HepG2 (cell line): ENCODE results near the gene ZC3H4. TPM values are rescaled to one million over a fixed set of nuclear protein-coding genes. Genes with fewer than 3 reads are reported as not detected.
A peak's percentile ranks its signal among the peaks of the same experiment; 100 is the strongest.

Experiments
- ARNT ChIP-seq: fragments of 450-650 bp; IDR thresholded peaks from 2 replicates; pipeline ENCODE4 v1.6.1; 2017
- ATF7 ChIP-seq, 2 experiments: fragments of 450-650 bp in 1 of 2; sonication (generic) in 1 of 2; formaldehyde crosslinking in 1 of 2; IDR thresholded peaks; 2 replicates each; pipeline versions ENCODE4 v1.4.0 to v1.6.1; 2016 to 2020; ENCODE audit warnings: antibody characterized with exemption in 1 of 2, mild to moderate bottlenecking in 1 of 2, missing genetic modification reagents in 1 of 2
- FOXP1 ChIP-seq, 2 experiments: fragments of 450-650 bp in 1 of 2; IDR thresholded peaks; 2 replicates each; pipeline ENCODE4 v1.6.1; 2017 to 2018; ENCODE audit warnings: antibody characterized with exemption in 1 of 2
- GPBP1L1 ChIP-seq: sonication (generic); formaldehyde crosslinking; IDR thresholded peaks from 2 replicates; pipeline ENCODE4 v1.5.0; 2020; ENCODE audit warnings: mild to moderate bottlenecking, missing genetic modification reagents
- HNF4A ChIP-seq: sonication (generic); formaldehyde crosslinking; IDR thresholded peaks from 2 replicates; pipeline ENCODE4 v1.4.0; 2020; ENCODE audit warnings: missing genetic modification reagents
- NFE2L2 ChIP-seq: fragments of 150-350 bp; IDR thresholded peaks from 2 replicates; pipeline ENCODE4 v1.6.1; 2014; ENCODE audit warnings: low read length
- NR2F2 ChIP-seq: IDR thresholded peaks from 2 replicates; pipeline ENCODE4 v1.6.1; 2012; ENCODE audit warnings: low read depth, inconsistent platforms, borderline replicate concordance
- ZNF414 ChIP-seq: sonication (generic); formaldehyde crosslinking; IDR thresholded peaks from 2 replicates; pipeline ENCODE4 v1.5.0; 2020; ENCODE audit warnings: missing genetic modification reagents
- ZNF644 ChIP-seq: IDR thresholded peaks from 2 replicates; pipeline ENCODE4 v1.6.1; 2016; ENCODE audit warnings: low read depth
- polyA plus RNA-seq, 8 experiments: library from polyadenylated mRNA; depleted of rRNA in 3 of 8; stranded (reverse) in 7 of 8; unstranded in 1 of 8; fragments of >200 nt; fragmentation: Illumina TruSeq in 4 of 8; extraction: Trizol in 4 of 8; gene quantifications; 2 replicates each; pipeline versions ENCODE4 v1.2.1 to v1.2.3, GENCODE V29; 2011 to 2016; ENCODE audit warnings: low read depth in 4 of 8, missing spikeins in 1 of 8, mixed read lengths in 1 of 8; ENCODE audit not compliant: insufficient read depth in 1 of 8
- total RNA-seq, 5 experiments: library from RNA; depleted of rRNA; stranded (reverse); fragments of >200 nt; fragmentation: Illumina TruSeq; extraction: Trizol; gene quantifications; 2 replicates each; pipeline ENCODE4 v1.2.3, GENCODE V29; 2016; ENCODE audit warnings: low read depth in 1 of 5
- TF ChIP-seq, protein P1 (sequence below): sonication (generic); formaldehyde crosslinking; IDR thresholded peaks from 2 replicates; pipeline ENCODE4 v1.5.1; 2020; ENCODE audit warnings: mild to moderate bottlenecking, missing genetic modification reagents, borderline replicate concordance
- TF ChIP-seq, protein P2 (sequence below): IDR thresholded peaks from 2 replicates; pipeline ENCODE4 v1.6.1; 2016; ENCODE audit warnings: low read depth, missing genetic modification reagents, missing compliant biosample characterization

Gene ZC3H4
- total and polyA plus RNA-seq, 2 of the 13 experiments (the other 11 are each of a cell fraction or from before 2014, with no cell fraction given), result 1.8 to 10.7 TPM

DNA sequence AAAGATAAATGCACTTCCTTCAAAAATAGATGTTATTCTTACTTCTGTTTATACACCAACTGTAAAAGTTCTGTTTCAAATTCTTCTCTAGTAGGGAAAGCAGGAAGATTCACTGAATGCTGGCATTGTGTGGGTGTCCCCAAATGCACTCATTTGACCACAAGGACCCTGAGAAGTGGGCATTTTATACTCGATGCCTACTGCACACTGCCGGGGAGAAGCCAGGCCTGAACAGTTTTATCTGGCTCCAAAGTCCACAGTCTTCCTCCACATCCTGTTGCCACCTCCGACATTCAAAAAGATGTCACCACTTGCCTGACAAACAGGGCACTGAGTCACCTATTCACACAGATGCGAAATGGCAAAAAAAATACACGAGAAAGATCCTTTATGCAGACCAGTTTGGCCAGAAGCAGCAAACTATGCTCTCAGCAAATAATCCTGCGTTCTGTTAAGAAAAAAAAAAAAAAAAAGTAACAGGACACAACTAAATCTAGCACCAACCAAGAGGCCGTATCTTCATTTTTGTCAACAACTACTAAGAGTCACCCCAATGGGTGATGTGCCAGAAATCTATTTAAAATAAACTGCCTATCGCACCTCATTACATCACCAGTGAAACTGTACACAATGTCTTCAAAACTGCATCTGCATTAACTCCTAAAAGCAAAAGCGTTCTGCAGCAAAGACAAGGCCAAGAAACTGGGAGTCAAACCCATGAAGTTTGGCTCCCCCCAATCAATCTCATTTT is 6.2 kb downstream of the ZC3H4 start (continued):
- TF ChIP-seq ATF7 (IDR thresholded peaks at IDR 0.05) (no peak), ATF7 (CRISPR knock-in tag; IDR thresholded peaks at IDR 0.05) (no peak; the same call in 1 of the 2 replicates), NR2F2 (no peak), GPBP1L1 (CRISPR knock-in tag) (no peak), NFE2L2 (peak; percentile 34; the same call in 1 of the 2 replicates), FOXP1 (IDR thresholded peaks at IDR 0.05) (no peak), FOXP1 (CRISPR knock-in tag; IDR thresholded peaks at IDR 0.05) (peak; percentile 65; the same call in 1 of the 2 replicates), ARNT (no peak), ZNF644 (CRISPR knock-in tag) (peak; percentile 84), ZNF414 (CRISPR knock-in tag) (no peak), HNF4A (CRISPR knock-in tag) (peak; percentile 88)
- TF ChIP-seq, protein P1, sequence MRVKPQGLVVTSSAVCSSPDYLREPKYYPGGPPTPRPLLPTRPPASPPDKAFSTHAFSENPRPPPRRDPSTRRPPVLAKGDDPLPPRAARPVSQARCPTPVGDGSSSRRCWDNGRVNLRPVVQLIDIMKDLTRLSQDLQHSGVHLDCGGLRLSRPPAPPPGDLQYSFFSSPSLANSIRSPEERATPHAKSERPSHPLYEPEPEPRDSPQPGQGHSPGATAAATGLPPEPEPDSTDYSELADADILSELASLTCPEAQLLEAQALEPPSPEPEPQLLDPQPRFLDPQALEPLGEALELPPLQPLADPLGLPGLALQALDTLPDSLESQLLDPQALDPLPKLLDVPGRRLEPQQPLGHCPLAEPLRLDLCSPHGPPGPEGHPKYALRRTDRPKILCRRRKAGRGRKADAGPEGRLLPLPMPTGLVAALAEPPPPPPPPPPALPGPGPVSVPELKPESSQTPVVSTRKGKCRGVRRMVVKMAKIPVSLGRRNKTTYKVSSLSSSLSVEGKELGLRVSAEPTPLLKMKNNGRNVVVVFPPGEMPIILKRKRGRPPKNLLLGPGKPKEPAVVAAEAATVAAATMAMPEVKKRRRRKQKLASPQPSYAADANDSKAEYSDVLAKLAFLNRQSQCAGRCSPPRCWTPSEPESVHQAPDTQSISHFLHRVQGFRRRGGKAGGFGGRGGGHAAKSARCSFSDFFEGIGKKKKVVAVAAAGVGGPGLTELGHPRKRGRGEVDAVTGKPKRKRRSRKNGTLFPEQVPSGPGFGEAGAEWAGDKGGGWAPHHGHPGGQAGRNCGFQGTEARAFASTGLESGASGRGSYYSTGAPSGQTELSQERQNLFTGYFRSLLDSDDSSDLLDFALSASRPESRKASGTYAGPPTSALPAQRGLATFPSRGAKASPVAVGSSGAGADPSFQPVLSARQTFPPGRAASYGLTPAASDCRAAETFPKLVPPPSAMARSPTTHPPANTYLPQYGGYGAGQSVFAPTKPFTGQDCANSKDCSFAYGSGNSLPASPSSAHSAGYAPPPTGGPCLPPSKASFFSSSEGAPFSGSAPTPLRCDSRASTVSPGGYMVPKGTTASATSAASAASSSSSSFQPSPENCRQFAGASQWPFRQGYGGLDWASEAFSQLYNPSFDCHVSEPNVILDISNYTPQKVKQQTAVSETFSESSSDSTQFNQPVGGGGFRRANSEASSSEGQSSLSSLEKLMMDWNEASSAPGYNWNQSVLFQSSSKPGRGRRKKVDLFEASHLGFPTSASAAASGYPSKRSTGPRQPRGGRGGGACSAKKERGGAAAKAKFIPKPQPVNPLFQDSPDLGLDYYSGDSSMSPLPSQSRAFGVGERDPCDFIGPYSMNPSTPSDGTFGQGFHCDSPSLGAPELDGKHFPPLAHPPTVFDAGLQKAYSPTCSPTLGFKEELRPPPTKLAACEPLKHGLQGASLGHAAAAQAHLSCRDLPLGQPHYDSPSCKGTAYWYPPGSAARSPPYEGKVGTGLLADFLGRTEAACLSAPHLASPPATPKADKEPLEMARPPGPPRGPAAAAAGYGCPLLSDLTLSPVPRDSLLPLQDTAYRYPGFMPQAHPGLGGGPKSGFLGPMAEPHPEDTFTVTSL (CRISPR knock-in tag), result peak; percentile 79; the same call in 1 of the 2 replicates
- TF ChIP-seq, protein P2, sequence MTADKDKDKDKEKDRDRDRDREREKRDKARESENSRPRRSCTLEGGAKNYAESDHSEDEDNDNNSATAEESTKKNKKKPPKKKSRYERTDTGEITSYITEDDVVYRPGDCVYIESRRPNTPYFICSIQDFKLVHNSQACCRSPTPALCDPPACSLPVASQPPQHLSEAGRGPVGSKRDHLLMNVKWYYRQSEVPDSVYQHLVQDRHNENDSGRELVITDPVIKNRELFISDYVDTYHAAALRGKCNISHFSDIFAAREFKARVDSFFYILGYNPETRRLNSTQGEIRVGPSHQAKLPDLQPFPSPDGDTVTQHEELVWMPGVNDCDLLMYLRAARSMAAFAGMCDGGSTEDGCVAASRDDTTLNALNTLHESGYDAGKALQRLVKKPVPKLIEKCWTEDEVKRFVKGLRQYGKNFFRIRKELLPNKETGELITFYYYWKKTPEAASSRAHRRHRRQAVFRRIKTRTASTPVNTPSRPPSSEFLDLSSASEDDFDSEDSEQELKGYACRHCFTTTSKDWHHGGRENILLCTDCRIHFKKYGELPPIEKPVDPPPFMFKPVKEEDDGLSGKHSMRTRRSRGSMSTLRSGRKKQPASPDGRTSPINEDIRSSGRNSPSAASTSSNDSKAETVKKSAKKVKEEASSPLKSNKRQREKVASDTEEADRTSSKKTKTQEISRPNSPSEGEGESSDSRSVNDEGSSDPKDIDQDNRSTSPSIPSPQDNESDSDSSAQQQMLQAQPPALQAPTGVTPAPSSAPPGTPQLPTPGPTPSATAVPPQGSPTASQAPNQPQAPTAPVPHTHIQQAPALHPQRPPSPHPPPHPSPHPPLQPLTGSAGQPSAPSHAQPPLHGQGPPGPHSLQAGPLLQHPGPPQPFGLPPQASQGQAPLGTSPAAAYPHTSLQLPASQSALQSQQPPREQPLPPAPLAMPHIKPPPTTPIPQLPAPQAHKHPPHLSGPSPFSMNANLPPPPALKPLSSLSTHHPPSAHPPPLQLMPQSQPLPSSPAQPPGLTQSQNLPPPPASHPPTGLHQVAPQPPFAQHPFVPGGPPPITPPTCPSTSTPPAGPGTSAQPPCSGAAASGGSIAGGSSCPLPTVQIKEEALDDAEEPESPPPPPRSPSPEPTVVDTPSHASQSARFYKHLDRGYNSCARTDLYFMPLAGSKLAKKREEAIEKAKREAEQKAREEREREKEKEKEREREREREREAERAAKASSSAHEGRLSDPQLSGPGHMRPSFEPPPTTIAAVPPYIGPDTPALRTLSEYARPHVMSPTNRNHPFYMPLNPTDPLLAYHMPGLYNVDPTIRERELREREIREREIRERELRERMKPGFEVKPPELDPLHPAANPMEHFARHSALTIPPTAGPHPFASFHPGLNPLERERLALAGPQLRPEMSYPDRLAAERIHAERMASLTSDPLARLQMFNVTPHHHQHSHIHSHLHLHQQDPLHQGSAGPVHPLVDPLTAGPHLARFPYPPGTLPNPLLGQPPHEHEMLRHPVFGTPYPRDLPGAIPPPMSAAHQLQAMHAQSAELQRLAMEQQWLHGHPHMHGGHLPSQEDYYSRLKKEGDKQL (CRISPR knock-in tag), result 0 out of 2 replicates have a peak, but pooled peaks have one; percentile 24
